ENCODE data around the gene SVIL.

SVIL gene

GRCh38 chr10:29472301-29473086 lies 162.3 kb downstream of the SVIL start:
- H3K4me1 ChIP-seq (ENCODE audit: low read depth, poor library complexity, severe bottlenecking), result no peaks in the 10 kb centered on the region
- H4K20me1 ChIP-seq (ENCODE audit: insufficient read depth), result no peaks in the 10 kb centered on the region
- no peak for TF ChIP-seq CTCF (conservative IDR thresholded peaks at IDR 0.05; ENCODE audit: low read depth, low read length)
- H3K9ac ChIP-seq, result no peak overlapping the region
- no peaks in the 10 kb centered on the region for H3K36me3 ChIP-seq (ENCODE audit: insufficient read depth)
- no peak overlapping the region for H3K4me3 ChIP-seq (IDR thresholded peaks at IDR 0.05; ENCODE audit: insufficient read depth, low read depth, low read length)
- H3K27ac ChIP-seq, result no peak overlapping the region
- no peaks in the 10 kb centered on the region for H3K79me2 ChIP-seq (ENCODE audit: insufficient read depth, low read depth)
- no peak overlapping the region for H3K4me2 ChIP-seq
- H2AFZ ChIP-seq (ENCODE audit: low read depth), result no peak overlapping the region
- no peaks in the 10 kb centered on the region for H3K27me3 ChIP-seq (ENCODE audit: insufficient read depth, low read depth)

GRCh38 chr10:29471544-29471859 lies 163.3 kb downstream of the SVIL start:
- Histone ChIP-seq H3K27me3 (ENCODE audit: insufficient read depth, low read depth) (no peaks in the 10 kb centered on the region), H2AFZ (ENCODE audit: low read depth) (no peak overlapping the region), H3K27ac (no peak overlapping the region), H3K36me3 (ENCODE audit: insufficient read depth) (no peaks in the 10 kb centered on the region), H3K9ac (no peak overlapping the region), H3K79me2 (ENCODE audit: insufficient read depth, low read depth) (no peaks in the 10 kb centered on the region), H4K20me1 (ENCODE audit: insufficient read depth) (no peaks in the 10 kb centered on the region), H3K4me1 (ENCODE audit: low read depth, poor library complexity, severe bottlenecking) (no peaks in the 10 kb centered on the region), H3K4me2 (no peak overlapping the region), H3K4me3 (IDR thresholded peaks at IDR 0.05; ENCODE audit: insufficient read depth, low read depth, low read length) (no peak overlapping the region)
- TF ChIP-seq CTCF (conservative IDR thresholded peaks at IDR 0.05; ENCODE audit: low read depth, low read length), result no peak

- no peaks in the 10 kb centered on the region for H3K36me3 ChIP-seq (ENCODE audit: insufficient read depth)
- H4K20me1 ChIP-seq (ENCODE audit: insufficient read depth), result no peaks in the 10 kb centered on the region
- no peak overlapping the region for H3K4me3 ChIP-seq (IDR thresholded peaks at IDR 0.05; ENCODE audit: insufficient read depth, low read depth, low read length)
- no peak overlapping the region for H3K4me2 ChIP-seq
- TF ChIP-seq CTCF (conservative IDR thresholded peaks at IDR 0.05; ENCODE audit: low read depth, low read length), result no peak
- H3K27ac ChIP-seq, result no peak overlapping the region
- no peak overlapping the region for H2AFZ ChIP-seq (ENCODE audit: low read depth)
- no peaks in the 10 kb centered on the region for H3K79me2 ChIP-seq (ENCODE audit: insufficient read depth, low read depth)
- H3K4me1 ChIP-seq (ENCODE audit: low read depth, poor library complexity, severe bottlenecking), result no peaks in the 10 kb centered on the region
- H3K27me3 ChIP-seq (ENCODE audit: insufficient read depth, low read depth), result no peaks in the 10 kb centered on the region
- H3K9ac ChIP-seq, result no peak overlapping the region
Observed at GRCh38 chr10:29470843-29471543, 163.8 kb downstream of the SVIL start.

GRCh38 chr10:29470355-29470705 lies 164.4 kb downstream of the SVIL start:
- Histone ChIP-seq H2AFZ (ENCODE audit: low read depth) (no peak overlapping the region), H3K4me3 (IDR thresholded peaks at IDR 0.05; ENCODE audit: insufficient read depth, low read depth, low read length) (no peak overlapping the region), H4K20me1 (ENCODE audit: insufficient read depth) (no peaks in the 10 kb centered on the region), H3K9ac (no peak overlapping the region), H3K4me2 (no peak overlapping the region), H3K27me3 (ENCODE audit: insufficient read depth, low read depth) (no peaks in the 10 kb centered on the region), H3K36me3 (ENCODE audit: insufficient read depth) (no peaks in the 10 kb centered on the region), H3K27ac (no peak overlapping the region), H3K79me2 (ENCODE audit: insufficient read depth, low read depth) (no peaks in the 10 kb centered on the region), H3K4me1 (ENCODE audit: low read depth, poor library complexity, severe bottlenecking) (no peaks in the 10 kb centered on the region)
- 0 out of 2 replicates have a peak, but pooled peaks have one; percentile 36 for TF ChIP-seq CTCF (conservative IDR thresholded peaks at IDR 0.05; ENCODE audit: low read depth, low read length)
